Mucosa of descending colon (tissue), 3 donors: ENCODE measurements around the gene SPIB. TPM values are rescaled to one million over a fixed set of nuclear protein-coding genes. Genes with fewer than 3 reads are reported as not detected.

ENCODE experiments used
- ATAC-seq: fragments of 200-7000 bp; cut with Tn5 transposase; one replicate; pipeline ENCODE4 v1.9.1; 2020; ENCODE audit warnings: mild to moderate bottlenecking, moderate library complexity
- DNase-seq, 3 donors: peaks; one replicate each; pipeline ENCODE4 v3.0.0-alpha.2; 2020
- H3K36me3 ChIP-seq: fragments of 200-600 bp; one replicate; pipeline ENCODE4 v1.8.0; 2021; ENCODE audit warnings: low read depth, mild to moderate bottlenecking
- H3K4me1 ChIP-seq: fragments of 200-600 bp; one replicate; pipeline ENCODE4 v1.8.0; 2021; ENCODE audit warnings: low read depth, mild to moderate bottlenecking
- H3K4me3 ChIP-seq: fragments of 200-600 bp; one replicate; pipeline ENCODE4 v1.8.0; 2021; ENCODE audit warnings: mild to moderate bottlenecking
- H3K9me3 ChIP-seq: fragments of 200-600 bp; one replicate; pipeline ENCODE4 v1.8.0; 2021; ENCODE audit warnings: mild to moderate bottlenecking
- CTCF ChIP-seq: fragments of 200-600 bp; IDR thresholded peaks from one replicate; pipeline ENCODE4 v1.8.0; 2022; ENCODE audit warnings: antibody characterized with exemption, mild to moderate bottlenecking
- intact Hi-C, 2 donors: fragments of 100-400 bp; cut with DNase I in 1 of 2; cut with micrococcal nuclease in 1 of 2; formaldehyde crosslinking; loops; one replicate each; pipeline versions ENCODE4 v1.11.0 to v1.11.1; 2022; cut with DNase I, micrococcal nuclease
- long read RNA-seq, 2 donors: library from polyadenylated mRNA; unstranded; transcript quantifications; one replicate each; pipeline ENCODE4 v2.0.0, GENCODE V29; 2019 to 2021
- total RNA-seq, 3 donors: library from RNA; stranded (reverse); fragmentation: NEBNext Ultra II Directional in 2 of 3; extraction: Animal tissue kit (Norgen Biotek cat#: 25700) in 2 of 3; gene quantifications; one replicate each; pipeline versions ENCODE4 v1.2.1 to v1.2.4, GENCODE V29; 2021 to 2023
- donor health status: DM: no; HTN: no; CAD: no; lungs with moderate emphysema.
- donor health status: DM: no; HTN: no; CAD: no.
- donor health status: DM: no; HTN: yes; CAD: no.

SPIB gene
- total RNA-seq: 10 to 100 TPM; 21.5 to 83.1 (median 61.6) TPM
- long read RNA-seq, donor 1, partial matches to known transcripts: 13 of 26 reads
- long read RNA-seq, donor 1, other reads (novel, unspliced or antisense): 8 of 26 reads
- long read RNA-seq, donor 2, transcript SPIB-201 (6 exons, 1,443 nt): minor isoform, 5 of 85 reads
- long read RNA-seq, donor 2, transcript SPIB-205 (6 exons, 3,791 nt): major isoform, 44 of 85 reads
- long read RNA-seq, donor 2, partial matches to known transcripts: 18 of 85 reads
- long read RNA-seq, donor 2, other reads (novel, unspliced or antisense): 16 of 85 reads

GRCh38 chr19:50418176-50419021 lies at the start of gene SPIB:
SPIB (plus strand) TSS chr19:50418938; CDS start chr19:50418963, 25 bp downstream.
- Histone ChIP-seq H3K4me3 (no peak within 1 kb of the TSS), H3K9me3 (no peaks in the 10 kb centered on the region)
- intact Hi-C loops: loop anchor here in 1 of 2 donors (10.0 kb wide), 1 partner anchor 54 kb away; the partner anchor contains the start of gene NAPSA

GRCh38 chr19:50371914-50372475 lies 46.7 kb upstream of the SPIB start:
- ATAC-seq (no peak), DNase-seq (no peak)
- no peaks in the 10 kb centered on the region for H3K9me3 ChIP-seq
- intact Hi-C loops: no loop called here
- no peaks in the 10 kb centered on the region for H3K36me3 ChIP-seq
- no peaks in the 10 kb centered on the region for H3K4me1 ChIP-seq
- TF ChIP-seq CTCF: no peak
- no peak overlapping the region for H3K4me3 ChIP-seq

More at GRCh38 chr19:50418176-50419021, at the start of gene SPIB:
- no peak for ATAC-seq
- TF ChIP-seq CTCF: no peak
- Histone ChIP-seq H3K36me3 (no peaks in the 10 kb centered on the region), H3K4me1 (peaks cover 13% of the 10 kb centered on the region)
- DNase-seq: peak in 1 of 3 donors; percentile 72

GRCh38 chr19:50376166-50377050 lies 42.3 kb upstream of the SPIB start, which contains the start of gene NR1H2:
NR1H2 (plus strand) TSS chr19:50376457; CDS start chr19:50377606, 1,149 bp downstream.
- Histone ChIP-seq H3K4me1 (no peaks in the 10 kb centered on the region), H3K36me3 (no peaks in the 10 kb centered on the region), H3K9me3 (no peaks in the 10 kb centered on the region), H3K4me3 (peak within 1 kb of the TSS; percentile 94)
- TF ChIP-seq CTCF: no peak
- intact Hi-C loops: no loop called here
- peak; percentile 97 for ATAC-seq
- peak; percentile 96 to 98 (median 97) for DNase-seq

GRCh38 chr19:50377051-50377461 lies 41.7 kb upstream of the SPIB start:
- ATAC-seq (peak; percentile 20), DNase-seq (peak in 2 of 3 donors; percentile 70 to 74)
- intact Hi-C loops: no loop called here
- Histone ChIP-seq H3K36me3 (peaks cover 4% of the 10 kb centered on the region), H3K4me3 (no peak overlapping the region), H3K9me3 (no peaks in the 10 kb centered on the region), H3K4me1 (no peaks in the 10 kb centered on the region)
- no peak for TF ChIP-seq CTCF

GRCh38 chr19:50377517-50377916 lies 41.2 kb upstream of the SPIB start:
- DNase-seq (no peak), ATAC-seq (no peak)
- peaks cover 6% of the 10 kb centered on the region for H3K36me3 ChIP-seq
- intact Hi-C loops: no loop called here
- H3K9me3 ChIP-seq: no peaks in the 10 kb centered on the region
- no peak overlapping the region for H3K4me3 ChIP-seq
- no peak for TF ChIP-seq CTCF
- H3K4me1 ChIP-seq: no peaks in the 10 kb centered on the region
